Stimulated activated CD4-positive, alpha-beta T cell treated with anti-CD3 and anti-CD28 coated beads, Interleukin-2, amount 100 ng/mL, for 4 hours (primary cell): ENCODE results near the gene NFIB.
A peak's percentile ranks its signal among the peaks of the same experiment; 100 is the strongest.

ENCODE experiments used
- DNase-seq: peaks from one replicate; pipeline ENCODE4 v3.0.0-alpha.2; 2020; ENCODE audit warnings: low read depth

The NFIB gene

DNA sequence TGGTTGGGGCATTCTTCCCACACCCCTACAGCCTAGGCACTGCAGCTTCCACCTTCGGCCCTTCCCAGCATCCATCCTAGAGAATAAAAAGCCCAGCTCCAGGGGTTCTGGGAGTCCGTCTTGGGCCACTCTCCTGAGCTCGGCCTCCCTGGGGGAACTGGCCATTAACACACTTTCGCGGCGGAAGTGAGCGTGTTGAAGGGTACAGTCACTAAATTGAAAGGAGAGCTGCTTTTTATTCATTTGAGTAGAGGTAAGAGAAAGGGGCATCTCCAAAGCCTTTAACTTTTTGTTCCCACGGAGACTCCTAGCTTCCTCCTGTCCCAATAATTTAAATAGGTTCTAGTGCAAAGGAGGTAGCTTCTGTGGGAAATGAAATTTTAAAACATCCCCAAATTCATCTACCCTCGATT lies 31.0 kb upstream of the NFIB start:
- DNase-seq = no peak

DNA sequence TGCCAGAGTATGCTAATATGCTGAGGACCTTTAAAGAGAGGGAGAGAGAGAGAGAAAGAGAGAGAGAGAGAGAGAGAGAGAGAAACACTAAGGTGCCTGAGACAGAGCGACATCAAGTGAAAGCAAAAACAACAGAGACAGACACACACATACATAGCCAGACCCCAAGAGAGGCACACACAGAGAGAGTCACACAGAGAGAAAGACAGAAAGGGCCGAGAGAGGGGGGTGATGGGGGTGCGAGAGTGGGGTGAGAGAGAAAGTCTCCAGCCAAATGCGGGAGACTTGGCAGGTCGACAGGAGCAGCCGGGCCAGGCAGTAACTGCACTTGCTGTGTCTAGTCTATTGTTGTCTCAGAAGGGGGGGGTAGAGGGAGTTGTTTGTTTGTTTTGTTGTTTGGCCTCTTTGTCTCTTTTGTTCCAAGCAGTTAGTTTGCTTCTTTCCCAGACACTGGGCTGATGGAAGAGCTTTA lies 30.1 kb upstream of the NFIB start:
- no peak for DNase-seq

DNA sequence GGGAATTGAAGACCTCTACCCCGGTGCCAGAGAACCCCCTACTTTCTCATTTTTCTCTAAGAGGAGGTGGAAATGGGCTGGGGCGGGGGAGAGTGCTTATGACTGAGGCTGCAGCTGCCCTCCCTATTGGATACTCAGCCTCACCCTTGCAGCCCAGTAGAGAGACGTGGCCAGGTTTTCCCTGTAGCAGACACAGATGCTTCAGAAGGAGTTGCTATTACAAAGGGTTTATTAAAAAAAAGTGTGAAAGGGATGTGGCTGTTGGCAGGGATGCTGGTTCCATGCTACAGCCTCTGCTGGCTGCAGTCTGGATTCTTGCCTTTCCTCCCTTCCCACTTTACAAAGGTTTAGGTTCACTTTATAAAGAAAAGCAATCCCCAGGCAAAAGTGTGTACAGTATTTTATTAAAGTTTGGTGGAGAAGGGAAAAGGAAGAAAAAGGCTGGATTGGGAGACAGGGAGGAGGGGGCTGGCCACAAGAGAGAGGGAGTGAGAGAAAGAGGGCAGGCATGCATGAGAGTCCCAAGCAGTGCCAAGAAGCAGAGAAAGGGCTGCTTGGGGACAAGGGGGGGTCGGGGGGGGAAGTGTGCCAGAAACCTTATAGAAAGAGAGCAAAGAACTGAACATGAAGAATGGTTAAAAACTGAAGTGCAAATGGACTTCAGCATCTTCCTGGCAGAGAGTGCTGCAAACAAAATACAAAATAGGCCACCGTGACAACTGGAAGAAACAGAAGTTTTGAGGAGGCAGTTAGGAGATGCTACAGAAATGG lies 29.5 kb upstream of the NFIB start:
- DNase-seq = no peak

DNA sequence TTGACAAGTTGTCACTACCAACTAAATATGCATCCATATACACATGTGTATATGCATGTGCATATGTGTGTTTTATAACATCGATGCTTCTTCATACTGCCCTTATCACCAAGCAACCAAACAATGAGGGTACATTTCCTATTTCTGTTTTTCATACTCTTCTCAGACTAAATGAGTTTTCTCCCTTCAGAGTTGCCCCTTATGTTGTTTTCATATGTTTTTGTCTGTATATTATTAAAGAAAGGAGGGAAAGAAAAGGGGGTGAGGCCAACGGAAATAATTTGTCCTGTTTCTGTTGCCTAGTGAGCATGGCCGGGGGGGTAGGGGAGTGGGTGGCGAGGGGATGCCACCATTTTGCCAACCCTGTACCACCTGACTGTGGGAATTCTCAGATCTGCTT lies 28.8 kb upstream of the NFIB start:
- no peak for DNase-seq

DNA sequence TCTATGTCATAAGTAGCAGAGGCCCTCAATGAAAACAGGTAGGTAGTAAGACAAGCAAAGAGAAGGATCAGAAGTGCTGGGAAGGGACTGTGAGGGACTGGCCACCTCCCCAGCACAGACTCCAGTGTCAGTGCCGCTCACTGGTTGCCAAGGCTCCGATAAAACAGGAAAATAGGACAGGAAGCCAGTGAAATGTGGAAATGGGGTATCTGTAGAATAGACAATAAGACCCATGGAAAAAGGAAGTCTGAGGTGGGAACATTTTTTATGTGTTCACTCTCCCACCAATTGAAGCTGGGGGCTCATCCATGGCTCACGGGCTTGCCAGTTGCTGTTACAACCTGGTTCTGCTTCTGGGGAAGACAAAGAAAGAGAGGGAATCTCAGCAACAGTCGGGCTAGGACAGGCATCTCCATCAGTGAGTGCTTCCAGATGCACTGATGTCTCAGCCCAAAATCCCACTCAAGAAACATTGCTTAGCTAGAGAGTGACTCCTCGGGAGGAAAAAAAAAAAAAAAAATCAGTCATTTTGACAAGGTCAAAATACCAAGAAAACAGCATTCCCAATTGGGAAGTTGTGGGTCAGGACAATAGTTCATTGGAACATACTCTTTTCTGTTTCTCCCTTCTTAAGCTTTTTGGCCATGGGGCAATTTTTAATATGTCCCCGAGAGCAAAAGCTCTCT lies 27.6 kb upstream of the NFIB start:
- DNase-seq = no peak

DNA sequence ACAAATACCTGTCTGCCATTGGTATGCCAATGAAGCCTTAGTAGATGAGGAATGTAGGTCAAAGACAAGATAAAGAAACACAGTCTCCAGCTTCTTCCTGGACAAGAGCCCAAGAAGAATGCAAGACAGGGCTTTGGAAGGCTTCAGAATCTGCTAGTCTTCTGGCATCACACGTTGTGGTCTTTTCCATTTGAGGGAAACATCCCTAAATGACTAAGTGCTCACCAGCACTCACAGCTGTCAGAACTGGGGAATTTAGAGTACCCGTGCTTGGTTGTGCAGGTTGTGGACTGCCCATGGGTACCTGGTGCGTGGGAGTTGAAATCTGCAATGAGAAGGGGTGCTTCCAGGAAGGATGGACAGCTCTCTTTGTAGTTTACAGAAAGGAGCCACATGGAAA lies 27.1 kb upstream of the NFIB start:
- no peak for DNase-seq

DNA sequence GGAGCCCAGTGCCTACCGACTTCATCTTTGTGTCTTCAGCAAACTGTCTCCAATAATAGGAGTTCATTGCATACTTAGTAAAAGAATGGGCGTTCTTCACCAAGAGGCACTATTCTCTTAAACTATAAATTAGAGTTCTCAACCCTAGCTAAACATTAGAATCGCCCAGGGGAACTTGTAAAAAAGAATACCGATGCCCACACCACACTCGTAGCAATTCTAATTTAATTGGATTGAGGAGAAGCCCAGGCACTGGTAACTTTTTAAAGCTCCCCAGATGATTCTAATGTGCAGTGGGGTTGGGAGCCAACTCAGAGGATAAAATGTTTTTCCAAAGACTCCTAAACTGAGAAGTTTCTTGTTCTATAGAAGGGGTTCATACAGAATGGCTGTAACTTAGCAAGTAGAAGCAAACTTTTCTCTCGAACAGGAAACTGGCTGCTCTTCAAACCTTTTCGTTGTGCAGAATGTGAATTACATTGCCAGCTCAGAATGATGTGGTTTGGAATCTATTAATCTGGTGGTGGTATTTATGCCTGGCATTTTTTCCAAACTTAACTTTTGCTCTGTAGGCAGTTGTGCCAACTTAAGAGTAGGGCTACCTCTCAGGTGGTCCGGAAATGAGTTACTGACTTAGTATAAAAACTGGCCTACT lies 26.4 kb upstream of the NFIB start:
- no peak for DNase-seq

DNA sequence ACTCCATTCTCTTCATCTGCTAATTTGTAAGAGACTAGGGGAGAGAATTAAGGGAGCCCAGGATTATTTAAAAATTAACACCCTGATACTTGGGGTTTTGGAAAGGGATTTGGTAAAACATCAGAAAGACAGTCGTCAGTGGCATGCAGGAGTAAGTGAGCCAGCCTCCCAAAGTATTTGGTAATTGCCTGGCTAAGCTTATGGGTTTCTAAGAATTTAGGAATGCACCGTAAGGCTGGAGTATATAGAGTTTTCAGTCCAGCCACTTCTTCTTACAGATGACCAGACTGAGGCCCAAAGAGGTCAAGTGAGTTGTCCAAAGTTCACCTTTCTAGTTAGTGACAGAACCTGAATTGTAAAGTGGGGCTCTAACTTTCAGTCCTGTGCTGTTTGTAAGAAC lies 25.8 kb upstream of the NFIB start:
- no peak for DNase-seq

DNA sequence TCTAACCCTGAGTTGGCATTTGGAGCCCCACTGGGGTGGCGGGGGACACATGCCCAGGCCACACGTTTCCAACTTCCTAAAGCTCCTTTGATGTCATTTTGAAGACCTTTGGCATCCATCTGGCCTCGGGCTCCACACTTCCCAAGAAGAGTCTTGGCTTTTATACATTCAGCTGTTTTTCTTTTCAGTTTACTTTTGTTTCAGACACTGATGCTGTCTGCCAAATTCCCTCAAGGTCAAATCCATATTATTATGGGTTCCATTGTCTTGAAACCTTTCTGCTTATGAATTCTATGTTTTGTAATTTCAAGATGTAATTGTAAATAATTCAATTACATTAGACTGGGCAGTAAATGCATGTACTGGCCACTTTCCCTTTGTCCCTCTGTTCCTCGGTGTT lies 23.7 kb upstream of the NFIB start:
- DNase-seq = no peak

DNA sequence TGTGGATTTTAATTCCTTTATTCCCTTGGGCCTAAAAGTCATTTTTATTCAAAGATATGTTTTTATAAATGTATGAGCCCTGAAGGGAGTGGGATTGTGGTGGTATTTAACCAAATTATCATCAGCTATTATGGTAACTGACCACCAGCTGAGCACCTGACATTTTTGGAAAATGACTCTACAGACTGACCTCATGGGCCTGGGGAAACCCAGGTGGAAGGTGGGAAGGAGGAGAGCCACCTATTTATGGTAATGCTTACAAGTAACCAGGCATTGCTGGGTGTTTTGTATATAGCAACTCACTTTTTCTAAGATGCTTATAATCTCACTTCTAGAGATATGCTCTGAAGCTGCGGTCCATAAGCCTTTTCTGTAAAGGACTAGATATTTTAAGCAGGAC lies 22.3 kb upstream of the NFIB start:
- DNase-seq = no peak

DNA sequence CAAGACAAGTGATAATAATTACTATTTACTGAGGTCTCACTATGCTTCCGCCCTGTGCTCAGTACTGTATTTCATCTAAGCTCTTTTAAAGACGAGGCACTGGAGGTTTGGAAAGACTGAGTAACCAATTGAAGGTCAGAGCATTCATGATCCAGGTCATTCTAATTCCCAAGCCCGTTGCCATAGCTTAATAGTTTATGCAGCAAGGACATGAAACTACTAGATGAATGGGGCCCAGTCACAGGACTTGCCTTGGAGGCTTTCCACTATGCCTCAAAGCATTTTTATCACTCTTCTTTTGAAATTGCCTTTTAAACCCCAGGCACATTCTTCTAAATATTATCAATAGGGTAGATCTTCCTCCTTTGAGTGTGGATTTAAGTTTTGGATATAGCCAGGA lies 17.2 kb upstream of the NFIB start:
- DNase-seq = no peak

DNA sequence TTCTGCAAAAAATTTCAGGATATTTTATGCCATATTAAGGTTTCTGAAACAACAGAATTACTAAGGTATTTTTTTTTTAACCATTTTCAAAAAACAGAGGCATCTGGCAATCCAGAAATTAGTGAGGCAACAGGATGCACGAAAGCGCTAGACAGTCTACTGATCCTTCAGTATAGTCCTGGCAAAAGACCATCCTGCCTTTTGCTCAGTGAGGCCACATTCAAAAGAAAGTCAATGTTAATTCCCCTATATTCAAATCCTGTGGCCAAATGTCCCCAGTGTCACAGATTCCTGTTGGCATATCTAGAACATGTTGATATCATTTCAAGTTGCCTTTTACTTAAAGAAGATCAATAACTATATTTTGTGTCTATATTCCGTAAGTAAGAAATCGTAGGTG lies 13.1 kb upstream of the NFIB start:
- no peak for DNase-seq

DNA sequence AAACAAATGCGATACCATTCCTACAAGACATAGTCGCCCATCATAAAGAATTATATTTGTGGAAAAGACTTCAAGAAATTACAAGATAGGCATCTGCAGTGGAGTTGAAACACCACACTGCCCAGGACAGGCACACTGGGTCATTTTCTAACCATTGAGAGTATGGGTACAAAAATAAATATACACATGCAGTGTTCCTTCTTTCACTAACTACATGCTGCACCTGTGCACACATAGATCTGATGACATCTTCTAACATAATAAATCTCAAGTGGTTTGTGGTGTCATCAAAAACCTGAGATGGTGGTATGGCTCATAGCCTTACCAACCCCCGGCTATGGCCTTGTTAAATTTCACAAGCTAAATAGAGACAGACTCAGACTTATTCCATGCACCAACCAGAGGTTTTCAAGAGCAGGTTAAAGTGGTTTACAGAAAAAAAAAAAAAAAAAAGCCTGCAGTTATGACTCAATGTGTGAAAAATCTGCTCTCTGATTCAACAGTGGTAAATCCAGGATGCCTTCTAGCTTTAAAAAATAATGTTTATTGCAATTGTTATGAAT lies 12.4 kb upstream of the NFIB start:
- DNase-seq = no peak

DNA sequence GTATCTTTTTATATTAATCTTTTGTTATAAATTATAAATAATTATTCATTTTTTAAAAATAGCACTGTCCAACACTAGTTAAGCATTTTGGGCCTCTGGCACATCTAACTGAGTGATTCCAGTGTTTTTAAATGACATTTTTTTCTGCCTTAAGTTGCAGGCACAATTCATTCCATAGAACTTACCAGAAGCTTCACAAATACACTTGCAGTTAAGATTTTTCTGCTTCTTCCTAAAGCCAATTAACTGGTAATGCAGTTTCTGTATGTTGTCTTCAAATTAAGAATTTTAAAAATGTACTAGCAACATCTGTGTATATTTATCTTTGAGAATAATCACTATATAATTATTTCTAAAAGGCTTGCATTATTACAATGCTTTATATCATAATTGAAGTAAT lies 11.2 kb upstream of the NFIB start:
- no peak for DNase-seq

DNA sequence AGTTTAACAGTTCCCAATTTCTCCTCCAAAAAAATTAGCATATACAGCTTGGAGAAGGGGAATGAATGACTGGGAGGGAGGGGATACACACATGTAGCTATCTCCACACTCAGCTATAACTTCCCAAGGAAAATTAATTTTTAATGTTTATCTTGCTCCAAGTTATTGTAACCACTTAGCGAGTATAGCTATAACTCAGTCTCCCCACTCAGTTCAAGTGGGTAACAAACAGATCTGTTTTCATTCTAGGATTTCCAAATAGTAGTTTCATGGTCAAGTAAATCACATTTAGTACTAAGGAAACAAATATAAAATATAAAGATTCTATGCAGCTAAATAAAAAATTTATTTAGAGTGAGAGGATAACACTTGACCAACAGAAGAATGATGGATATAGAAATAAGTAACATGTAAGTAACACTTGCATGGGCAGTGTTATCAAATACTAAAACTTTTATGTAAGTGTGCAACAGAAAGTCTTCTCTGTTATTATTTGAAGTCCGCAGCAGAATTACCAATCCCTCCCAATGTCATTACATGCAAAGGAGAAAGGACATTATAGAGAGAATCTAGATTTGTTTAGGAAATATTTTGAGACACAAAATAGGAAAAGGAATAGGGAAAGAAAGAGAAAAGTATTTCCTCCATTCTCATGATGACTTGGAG lies 10.2 kb upstream of the NFIB start:
- DNase-seq = no peak

DNA sequence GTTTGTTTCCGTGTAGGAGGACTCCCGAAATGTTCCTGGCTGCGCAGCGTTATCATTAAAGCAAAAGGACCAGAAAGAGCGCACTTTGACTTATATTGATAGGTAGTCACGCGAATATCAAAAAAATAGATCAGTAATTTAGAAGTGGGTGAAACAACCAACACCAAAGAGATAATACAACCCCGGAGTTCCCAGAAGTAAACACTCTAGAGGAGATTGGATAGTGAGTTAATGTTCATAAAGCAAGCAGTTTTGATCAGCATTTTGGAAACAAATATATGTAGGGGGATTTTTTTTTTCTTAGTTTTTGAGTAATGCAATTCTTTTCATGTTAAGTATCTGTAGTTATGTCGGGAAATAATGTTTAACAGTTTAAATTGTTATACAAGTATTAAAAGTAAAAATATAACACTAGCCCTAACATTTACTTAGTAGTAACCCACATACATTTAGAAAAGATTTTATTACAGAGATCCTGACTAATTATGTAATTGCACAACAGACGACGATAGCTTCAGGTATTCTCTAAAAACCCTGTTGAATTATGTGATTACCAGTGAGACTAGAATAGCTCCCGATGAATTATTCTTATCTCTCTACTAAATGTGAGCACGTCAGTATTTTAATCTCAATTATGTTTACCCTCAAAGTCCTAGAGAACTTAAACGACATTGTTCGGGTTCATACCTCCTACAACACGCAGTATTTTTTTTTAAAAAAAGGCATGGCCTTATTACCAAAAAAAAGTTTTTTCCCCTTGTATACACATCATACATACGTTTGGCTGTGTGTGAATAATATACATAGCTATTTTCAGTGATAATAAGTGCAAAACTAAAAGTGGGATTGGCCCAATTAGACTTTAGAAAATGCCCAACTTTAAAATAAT lies 9.4 kb upstream of the NFIB start:
- no peak for DNase-seq

DNA sequence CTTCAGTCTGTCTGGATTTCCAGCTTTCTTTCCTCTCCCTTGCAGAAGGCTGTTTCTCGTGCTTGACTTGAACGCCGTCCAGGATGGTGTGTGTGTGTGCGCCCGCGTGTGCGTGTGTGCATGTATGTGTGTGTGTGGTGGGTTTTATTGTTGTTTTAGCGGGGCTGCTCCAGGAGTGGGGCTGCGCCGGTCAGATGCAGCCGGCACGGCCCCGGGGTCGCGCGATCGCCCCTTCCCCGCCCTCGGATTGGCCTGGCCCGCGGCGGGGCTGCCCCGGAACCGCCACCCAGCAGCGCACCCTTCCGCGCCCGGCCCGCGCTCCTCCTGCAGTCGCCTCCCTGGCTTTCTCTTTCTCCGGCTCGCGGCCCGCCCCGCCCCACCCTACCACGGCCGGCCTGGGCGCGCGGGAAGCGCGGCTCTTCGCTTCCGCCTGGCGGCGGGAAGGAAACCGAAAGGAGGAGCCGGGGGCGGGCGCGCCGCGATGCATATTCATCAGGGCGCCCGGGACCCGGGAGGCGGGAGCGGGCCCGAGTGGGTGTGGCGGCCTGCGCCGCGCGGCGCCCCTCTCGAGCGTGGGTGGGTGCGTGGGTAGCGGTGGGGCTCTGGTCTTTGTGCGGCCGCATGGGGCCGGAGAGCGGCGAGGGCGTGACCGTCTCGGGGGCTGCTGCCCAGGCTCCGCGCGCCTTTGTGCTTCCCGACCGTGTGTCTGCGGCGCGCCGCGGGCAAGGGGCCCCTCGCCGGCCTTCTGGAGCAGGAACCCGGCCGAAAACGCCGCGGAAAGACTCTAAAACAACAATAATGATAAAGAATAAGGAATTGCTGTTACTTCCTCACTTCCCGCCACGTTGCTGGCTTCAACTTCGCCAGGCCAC lies 8.5 kb upstream of the NFIB start:
- DNase-seq = peak; percentile 66

DNA sequence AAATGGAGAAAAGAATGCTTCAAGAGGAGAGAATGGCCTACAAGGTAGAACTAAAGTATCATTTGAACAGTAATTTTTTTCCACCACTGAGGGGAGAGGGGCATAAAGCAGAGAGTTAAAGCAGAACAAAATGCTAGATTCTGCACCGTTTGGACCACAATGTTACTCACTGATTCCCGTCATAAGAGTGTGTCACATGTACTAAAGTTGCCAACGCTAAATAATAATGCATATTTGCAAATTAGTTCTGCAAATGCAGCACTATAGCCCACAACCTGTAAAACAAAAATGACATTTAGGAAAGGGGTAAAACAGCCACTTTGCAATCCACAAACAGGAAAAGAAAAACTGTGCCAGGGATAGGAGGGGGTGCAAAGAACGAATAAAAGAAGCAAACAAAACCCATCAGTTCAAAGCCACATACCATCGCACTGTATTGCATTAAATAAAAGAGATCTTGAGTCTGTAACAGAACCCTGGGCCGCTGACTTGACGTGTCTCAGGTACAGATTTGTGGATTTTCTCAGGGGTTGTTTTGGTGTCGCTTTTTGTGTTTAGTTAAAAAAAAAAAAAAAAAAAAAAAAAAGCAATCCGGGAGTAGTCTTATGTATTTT lies 7.7 kb upstream of the NFIB start:
- DNase-seq = no peak

DNA sequence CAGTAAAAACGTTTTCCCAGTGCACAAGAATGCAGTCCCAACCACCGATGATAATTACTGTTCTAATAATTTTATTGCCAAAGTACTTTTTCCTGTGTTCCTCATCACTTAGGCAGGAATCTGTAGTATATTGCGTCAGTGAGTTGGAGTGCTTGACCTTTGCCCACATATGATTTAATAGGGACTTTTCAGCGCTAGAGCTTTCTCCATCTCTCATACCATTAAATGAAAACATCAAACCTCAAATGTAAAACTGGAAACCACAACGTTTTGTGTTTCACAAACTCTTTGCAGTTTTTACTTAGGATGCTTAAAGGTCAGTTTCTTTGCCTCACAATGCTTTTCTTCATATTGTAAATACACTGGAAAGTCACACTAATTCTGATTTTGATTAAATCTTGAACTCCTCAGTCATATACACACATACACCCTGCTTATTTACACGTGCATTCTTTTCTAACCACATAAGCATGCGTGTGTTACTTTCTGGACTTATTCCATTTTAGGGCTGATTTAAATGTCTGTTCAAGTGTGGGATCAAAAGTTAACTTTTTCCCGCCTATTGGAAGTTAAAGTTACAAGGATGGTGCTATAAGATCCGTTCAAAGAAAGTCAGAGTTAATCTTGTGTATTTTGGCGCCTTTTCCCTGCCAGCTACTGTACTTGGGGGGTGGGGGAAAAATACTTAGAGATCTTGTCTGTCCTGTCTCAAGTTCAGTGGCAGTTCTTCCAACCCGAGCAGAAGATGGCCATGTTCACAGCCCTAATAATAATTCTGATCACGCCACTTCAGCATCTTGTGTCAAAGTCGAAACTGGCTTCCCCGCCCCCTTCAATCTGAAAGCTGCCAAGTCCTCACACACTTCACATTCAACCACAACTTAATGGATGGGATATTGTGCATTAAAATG lies 6.6 kb upstream of the NFIB start:
- DNase-seq = no peak
